Hematopoietic multipotent progenitor cell treated with erythropoietin and hydrocortisone succinate and interleukin-3 and kit ligand, for 4 days (in vitro differentiated cells): ENCODE measurements around the gene SGPP2.
A peak's percentile ranks its signal among the peaks of the same experiment; 100 is the strongest.

Source experiments
- DNase-seq: peaks from one replicate; pipeline ENCODE4 v3.0.0-alpha.2; 2015

The SGPP2 gene

GRCh38 chr2:222592176-222592575, 167.8 kb downstream of the SGPP2 start:
- no peak for DNase-seq

- no peak for DNase-seq
Observed at GRCh38 chr2:222594679-222595078, 170.3 kb downstream of the SGPP2 start.

- DNase-seq: no peak
Observed at GRCh38 chr2:222595581-222595980, 171.2 kb downstream of the SGPP2 start.

GRCh38 chr2:222598611-222599010, 174.3 kb downstream of the SGPP2 start:
- DNase-seq: no peak

GRCh38 chr2:222603501-222603900, 179.2 kb downstream of the SGPP2 start:
- no peak for DNase-seq

- peak; percentile 64 for DNase-seq
Observed at GRCh38 chr2:222604749-222605515, 180.6 kb downstream of the SGPP2 start.

GRCh38 chr2:222606306-222606705, 182.0 kb downstream of the SGPP2 start:
- no peak for DNase-seq

- peak; percentile 11 for DNase-seq
Observed at GRCh38 chr2:222608081-222608480, 183.7 kb downstream of the SGPP2 start.

GRCh38 chr2:222609381-222609780, 185.0 kb downstream of the SGPP2 start:
- peak; percentile 11 for DNase-seq
